SK-N-SH (cell line): ENCODE results near the gene RPS6KA5.
"Not testable (repeated sequence)": the region's sequence is repeated elsewhere in the genome, so short reads cannot be mapped to it uniquely, and the experiment has no call there.

Source experiments
- CTCF ChIP-seq: fragments of 200-600 bp; sonication (generic); IDR thresholded peaks from 2 replicates; pipeline ENCODE4 v1.6.1; 2017; ENCODE audit warnings: antibody characterized with exemption, mild to moderate bottlenecking, moderate library complexity
- EZH2phosphoT487 ChIP-seq: fragments of 200-600 bp; sonication (generic); IDR thresholded peaks from 2 replicates; pipeline ENCODE4 v1.6.1; 2017; ENCODE audit warnings: low read depth, mixed run types, mild to moderate bottlenecking, antibody characterized with exemption, moderate library complexity, borderline replicate concordance
- FOXJ3 ChIP-seq: sonication (generic); formaldehyde crosslinking; IDR thresholded peaks from 2 replicates; pipeline ENCODE4 v1.5.1; 2020; ENCODE audit warnings: mild to moderate bottlenecking, missing genetic modification reagents
- FOXM1 ChIP-seq: IDR thresholded peaks from 2 replicates; pipeline ENCODE4 v1.4.0; 2012; ENCODE audit warnings: low read depth, mild to moderate bottlenecking
- JUND ChIP-seq: IDR thresholded peaks from 2 replicates; pipeline ENCODE4 v1.4.0; 2012
- REST ChIP-seq: IDR thresholded peaks from 2 replicates; pipeline ENCODE4 v1.6.1; 2012; ENCODE audit warnings: mild to moderate bottlenecking, low read depth, low read length, moderate library complexity
- SIN3A ChIP-seq: IDR thresholded peaks from 2 replicates; pipeline ENCODE4 v1.6.1; 2012; ENCODE audit warnings: low read depth, mild to moderate bottlenecking, low read length, moderate library complexity, borderline replicate concordance
- YY1 ChIP-seq: IDR thresholded peaks from 2 replicates; pipeline ENCODE4 v1.4.0; 2012; ENCODE audit warnings: low read depth, mild to moderate bottlenecking
- ZBTB33 ChIP-seq: IDR thresholded peaks from 2 replicates; pipeline ENCODE4 v1.4.0; 2012; ENCODE audit warnings: low read depth, borderline replicate concordance

- not testable (repeated sequence) for TF ChIP-seq REST, ZBTB33, CTCF, YY1, FOXM1, EZH2phosphoT487, FOXJ3, SIN3A, JUND
Measured at GRCh38 chr14:91022622-91023028, 37.8 kb downstream of the RPS6KA5 start.
